HG03354 (cell line): ENCODE measurements around the gene TRIM16.
"Not testable (repeated sequence)": the region's sequence is repeated elsewhere in the genome, so short reads cannot be mapped to it uniquely, and the experiment has no call there.

ENCODE experiments used
- ATAC-seq: cut with Tn5 transposase; IDR thresholded peaks from one replicate; pipeline ENCODE4 v1.9.1; 2021; ENCODE audit warnings: mild to moderate bottlenecking; ENCODE audit not compliant: unreplicated experiment, poor library complexity, severe bottlenecking

TRIM16 gene

GRCh38 chr17:15622124-15622523, 62.0 kb downstream of the TRIM16 start:
- ATAC-seq: not testable (repeated sequence)

- ATAC-seq: not testable (repeated sequence)
Measured at GRCh38 chr17:15619331-15620058, 64.6 kb downstream of the TRIM16 start, which contains the start of gene FBXW10B. TSS of gene FBXW10B (minus strand) at chr17:15619704. CDS start at chr17:15619512, 192 bp downstream.

- ATAC-seq: not testable (repeated sequence)
Measured at GRCh38 chr17:15616828-15617227, 67.3 kb downstream of the TRIM16 start.

DNA sequence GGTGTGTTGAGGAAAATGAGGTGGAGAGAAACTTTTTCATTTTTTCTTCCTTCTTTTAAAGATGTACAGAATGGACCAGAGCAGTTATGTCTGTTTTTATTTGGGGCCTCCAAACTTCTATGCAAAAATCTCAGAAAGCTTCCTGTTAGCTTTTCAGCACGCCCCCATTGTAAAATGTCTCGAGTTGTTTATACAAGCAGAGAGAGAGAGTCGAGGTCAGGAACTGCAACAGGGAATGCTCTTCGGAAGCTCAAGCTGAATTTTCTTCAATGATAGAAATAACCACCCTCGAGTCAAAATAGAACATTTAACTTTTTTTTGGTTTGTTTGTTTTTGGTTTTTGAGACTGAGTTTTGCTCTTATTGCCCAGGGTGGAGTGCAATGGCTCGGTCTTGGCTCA, 68.3 kb downstream of the TRIM16 start:
- ATAC-seq: not testable (repeated sequence)

DNA sequence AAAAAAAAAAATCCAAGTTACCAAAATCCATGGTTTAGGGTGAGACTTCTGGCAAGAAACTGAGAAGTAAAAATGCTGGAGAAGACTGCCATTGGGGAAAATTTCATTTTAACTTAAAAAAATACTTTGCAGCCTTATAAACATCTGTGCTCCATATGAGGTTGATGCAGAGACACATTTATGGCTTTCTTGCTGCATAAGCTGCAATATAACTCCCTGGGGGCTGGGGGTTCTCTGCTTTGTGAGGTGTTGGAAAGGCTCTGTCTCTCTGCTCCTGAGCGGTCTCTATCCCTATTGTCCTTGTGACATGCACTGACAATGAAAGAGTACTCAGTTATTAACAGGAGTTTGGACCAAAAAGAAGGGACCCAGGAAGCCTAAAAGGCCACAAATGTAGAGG, 71.0 kb downstream of the TRIM16 start:
- not testable (repeated sequence) for ATAC-seq

- ATAC-seq: not testable (repeated sequence)
Measured at GRCh38 chr17:15592960-15593359, 91.2 kb downstream of the TRIM16 start.

- not testable (repeated sequence) for ATAC-seq
Measured at GRCh38 chr17:15591986-15592385, 92.1 kb downstream of the TRIM16 start.

GRCh38 chr17:15590844-15591243, 93.3 kb downstream of the TRIM16 start:
- not testable (repeated sequence) for ATAC-seq

- peak; percentile 67 for ATAC-seq
Measured at GRCh38 chr17:15589544-15590536, 94.3 kb downstream of the TRIM16 start.

DNA sequence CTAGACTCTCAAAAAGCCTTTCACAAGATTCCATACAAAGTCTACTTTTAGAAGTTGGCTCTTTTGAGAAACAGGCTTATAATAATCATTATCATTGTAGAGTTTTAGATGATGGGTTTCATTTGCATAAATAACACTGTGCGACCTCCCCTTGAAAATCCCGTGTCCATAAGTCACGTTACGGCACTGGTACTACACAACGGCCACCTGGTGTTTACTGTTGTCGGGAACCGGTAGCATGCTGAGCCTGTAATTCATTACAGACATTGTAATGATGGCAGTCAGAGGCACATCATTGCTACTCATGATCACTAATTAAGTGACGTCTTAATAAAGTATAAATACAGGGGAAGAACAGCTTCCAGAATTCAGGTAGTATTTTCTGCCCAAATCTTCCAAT, 96.1 kb downstream of the TRIM16 start:
- peak; percentile 78 for ATAC-seq

DNA sequence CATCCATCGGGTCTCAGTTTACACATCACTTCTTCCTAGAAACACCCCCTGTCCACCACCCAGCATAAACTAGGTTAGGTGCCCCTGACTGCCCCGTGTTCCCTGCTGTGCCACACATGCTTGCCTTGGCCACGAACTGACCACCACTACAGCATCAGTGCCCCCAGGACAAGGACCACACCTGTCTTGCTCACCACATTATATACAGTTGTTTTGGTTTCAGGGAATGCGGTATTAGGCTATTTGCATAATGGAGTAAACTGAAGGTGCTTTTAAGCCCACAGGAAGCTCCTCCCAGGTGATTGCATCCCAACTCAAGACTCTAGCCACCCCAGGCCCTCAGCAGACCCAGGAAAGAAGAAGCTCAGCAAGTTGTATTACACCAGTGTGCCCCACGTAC, 100.8 kb downstream of the TRIM16 start:
- ATAC-seq: not testable (repeated sequence)

DNA sequence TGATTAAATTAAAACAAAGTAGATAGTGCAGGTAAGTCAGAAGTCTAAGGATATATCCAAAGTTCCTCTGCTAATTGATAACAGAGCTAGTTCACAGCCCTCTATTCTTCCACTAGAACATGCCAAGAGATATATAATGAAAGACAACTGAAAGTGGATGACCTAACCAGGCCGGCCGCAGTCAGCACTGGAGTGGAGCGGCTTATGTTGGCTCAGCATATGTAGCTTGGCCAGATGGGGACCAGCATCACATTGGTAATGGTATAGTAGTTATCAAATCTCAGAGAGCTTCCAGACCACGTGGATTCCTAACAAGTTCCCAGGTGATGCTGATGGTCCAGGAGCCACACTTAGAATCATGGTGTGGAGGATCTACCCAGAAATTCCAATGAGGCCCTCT, 102.6 kb downstream of the TRIM16 start:
- ATAC-seq: not testable (repeated sequence)
